Loucy (cell line): ENCODE data around the gene CT45A5.
"Not testable (repeated sequence)": the region's sequence is repeated elsewhere in the genome, so short reads cannot be mapped to it uniquely, and the experiment has no call there.

Experiments used
- H2AFZ ChIP-seq: fragments of 200-600 bp; sonication (generic); 2 replicates; pipeline ENCODE4 v1.6.0; 2016; ENCODE audit warnings: antibody characterized with exemption, mild to moderate bottlenecking, low read length, moderate library complexity
- H3F3A ChIP-seq: fragments of 200-600 bp; 2 replicates; pipeline ENCODE4 v1.6.0; 2016; ENCODE audit warnings: antibody characterized with exemption, low read depth, mild to moderate bottlenecking
- H3K27me3 ChIP-seq: fragments of 200-600 bp; sonication (generic); 2 replicates; pipeline ENCODE4 v1.6.1; 2014; ENCODE audit warnings: low read length, mild to moderate bottlenecking; ENCODE audit not compliant: insufficient read depth, poor library complexity, severe bottlenecking
- H3K36me3 ChIP-seq: fragments of 200-600 bp; sonication (generic); 2 replicates; pipeline ENCODE4 v1.6.1; 2016; ENCODE audit warnings: low read length; ENCODE audit not compliant: insufficient read depth
- H3K4me1 ChIP-seq: fragments of 200-600 bp; sonication (generic); 2 replicates; pipeline ENCODE4 v1.5.1; 2014; ENCODE audit warnings: low read length, mild to moderate bottlenecking; ENCODE audit not compliant: insufficient read depth, poor library complexity, severe bottlenecking
- H3K4me2 ChIP-seq: fragments of 200-600 bp; sonication (generic); 2 replicates; pipeline ENCODE4 v1.6.0; 2014; ENCODE audit warnings: antibody characterized with exemption, low read length, low read depth, mild to moderate bottlenecking; ENCODE audit not compliant: poor library complexity, severe bottlenecking
- H3K4me3 ChIP-seq: fragments of 200-600 bp; sonication (generic); 2 replicates; pipeline ENCODE4 v1.5.1; 2014; ENCODE audit warnings: low read length, mild to moderate bottlenecking, mixed read lengths; ENCODE audit not compliant: poor library complexity, severe bottlenecking
- H3K79me2 ChIP-seq: fragments of 200-600 bp; sonication (generic); 2 replicates; pipeline ENCODE4 v1.6.1; 2014; ENCODE audit warnings: low read length; ENCODE audit not compliant: insufficient read depth
- H3K9ac ChIP-seq: fragments of 200-600 bp; sonication (generic); 2 replicates; pipeline ENCODE4 v1.6.0; 2014; ENCODE audit warnings: mild to moderate bottlenecking, low read depth, low read length, moderate library complexity; ENCODE audit not compliant: poor library complexity, severe bottlenecking
- H3K9me2 ChIP-seq: fragments of 200-600 bp; sonication (generic); replicated peaks from 2 replicates; pipeline ENCODE4 v1.6.1; 2016; ENCODE audit warnings: low read depth, low read length, mixed read lengths
- H3K9me3 ChIP-seq: fragments of 200-600 bp; sonication (generic); 2 replicates; pipeline ENCODE4 v1.6.1; 2014; ENCODE audit warnings: mild to moderate bottlenecking, antibody characterized with exemption, low read length, low read depth; ENCODE audit not compliant: insufficient read depth
- H4K20me1 ChIP-seq: fragments of 200-600 bp; sonication (generic); 2 replicates; pipeline ENCODE4 v1.6.0; 2014; ENCODE audit warnings: antibody characterized with exemption, low read length, mild to moderate bottlenecking; ENCODE audit not compliant: insufficient read depth, poor library complexity, severe bottlenecking

The CT45A5 gene

GRCh38 chrX:135785403-135785802, at the start of gene CT45A5:
Gene CT45A5 (minus strand): TSS chrX:135785503. CDS start chrX:135781729, 3,774 bp downstream.
- H3K9ac ChIP-seq, H4K20me1 ChIP-seq, H3K9me3 ChIP-seq, H3F3A ChIP-seq, H3K9me2 ChIP-seq, H3K4me1 ChIP-seq, H3K4me2 ChIP-seq, H3K36me3 ChIP-seq, H3K79me2 ChIP-seq, H3K4me3 ChIP-seq, H3K27me3 ChIP-seq, H2AFZ ChIP-seq: not testable (repeated sequence)

- not testable (repeated sequence) for H3K9me3 ChIP-seq, H3K4me1 ChIP-seq, H3K36me3 ChIP-seq, H3K9me2 ChIP-seq, H3K9ac ChIP-seq, H3K27me3 ChIP-seq, H4K20me1 ChIP-seq, H2AFZ ChIP-seq, H3K4me2 ChIP-seq, H3K4me3 ChIP-seq, H3K79me2 ChIP-seq, H3F3A ChIP-seq
Measured at GRCh38 chrX:135819912-135820311, 34.6 kb upstream of the CT45A5 start, which contains the start of gene CT45A2. Gene CT45A2 (minus strand): TSS chrX:135820012. CDS start chrX:135816265, 3,747 bp downstream.

- H3K9me3 ChIP-seq, H3K79me2 ChIP-seq, H3K27me3 ChIP-seq, H3K4me3 ChIP-seq, H2AFZ ChIP-seq, H3K4me2 ChIP-seq, H3K9me2 ChIP-seq, H3K4me1 ChIP-seq, H3K36me3 ChIP-seq, H4K20me1 ChIP-seq, H3K9ac ChIP-seq, H3F3A ChIP-seq: not testable (repeated sequence)
Measured at GRCh38 chrX:135802687-135803086, 17.4 kb upstream of the CT45A5 start, which contains the start of gene CT45A6. Gene CT45A6 (minus strand): TSS chrX:135802787. CDS start chrX:135798993, 3,794 bp downstream.

- not testable (repeated sequence) for H2AFZ ChIP-seq, H3K36me3 ChIP-seq, H3F3A ChIP-seq, H3K9ac ChIP-seq, H4K20me1 ChIP-seq, H3K9me2 ChIP-seq, H3K4me1 ChIP-seq, H3K27me3 ChIP-seq, H3K79me2 ChIP-seq, H3K4me3 ChIP-seq, H3K4me2 ChIP-seq, H3K9me3 ChIP-seq
Measured at GRCh38 chrX:135768091-135768490, 17.2 kb downstream of the CT45A5 start, which contains the start of gene CT45A3. Gene CT45A3 (minus strand): TSS chrX:135768191. CDS start chrX:135764444, 3,747 bp downstream.

GRCh38 chrX:135744739-135745138, 40.6 kb downstream of the CT45A5 start:
- not testable (repeated sequence) for H3K4me1 ChIP-seq, H3K9me3 ChIP-seq, H3K36me3 ChIP-seq, H3K79me2 ChIP-seq, H4K20me1 ChIP-seq, H3K4me2 ChIP-seq, H3K9me2 ChIP-seq, H3F3A ChIP-seq, H3K4me3 ChIP-seq, H2AFZ ChIP-seq, H3K9ac ChIP-seq, H3K27me3 ChIP-seq
